HepG2 (cell line): ENCODE results near the gene AAGAB. TPM values are rescaled to one million over a fixed set of nuclear protein-coding genes. Genes with fewer than 3 reads are reported as not detected.

Source experiments
- ATF2 ChIP-seq: sonication (generic); formaldehyde crosslinking; IDR thresholded peaks from 2 replicates; pipeline ENCODE4 v1.4.0; 2020; ENCODE audit warnings: missing genetic modification reagents
- BRF2 ChIP-seq: sonication (generic); formaldehyde crosslinking; IDR thresholded peaks from 2 replicates; pipeline ENCODE4 v1.8.1; 2022; ENCODE audit warnings: mild to moderate bottlenecking, missing genetic modification reagents
- GABPA ChIP-seq, 2 experiments: IDR thresholded peaks; 2 replicates each; pipeline ENCODE4 v1.6.1; 2011 to 2016; ENCODE audit warnings: low read depth in 2 of 2, low read length in 1 of 2, missing biosample characterization in 1 of 2, missing genetic modification characterization in 1 of 2
- MBNL3 ChIP-seq: fragments of 250-450 bp; sonication (Bioruptor Pico); conservative IDR thresholded peaks from 2 replicates; pipeline ENCODE4 v1.8.0; 2022; ENCODE audit warnings: mild to moderate bottlenecking, inconsistent platforms
- MXI1 ChIP-seq: IDR thresholded peaks from 3 replicates; pipeline ENCODE4 v1.6.1; 2012; ENCODE audit warnings: low read depth, low read length, inconsistent platforms, borderline replicate concordance
- NR2F2 ChIP-seq: IDR thresholded peaks from 2 replicates; pipeline ENCODE4 v1.6.1; 2012; ENCODE audit warnings: low read depth, inconsistent platforms, borderline replicate concordance
- TSC22D2 ChIP-seq: sonication (generic); formaldehyde crosslinking; IDR thresholded peaks from 2 replicates; pipeline ENCODE4 v1.5.1; 2020; ENCODE audit warnings: missing genetic modification reagents, mild to moderate bottlenecking, borderline replicate concordance
- YEATS2 ChIP-seq: sonication (generic); formaldehyde crosslinking; IDR thresholded peaks from 2 replicates; pipeline ENCODE4 v1.4.0; 2020; ENCODE audit warnings: missing genetic modification reagents, borderline replicate concordance
- ZBTB25 ChIP-seq: IDR thresholded peaks from 2 replicates; pipeline ENCODE4 v1.6.1; 2018; ENCODE audit warnings: missing genetic modification reagents
- ZC3H13 ChIP-seq: sonication (generic); formaldehyde crosslinking; IDR thresholded peaks from 2 replicates; pipeline ENCODE4 v1.8.1; 2023; ENCODE audit warnings: mild to moderate bottlenecking, missing genetic modification reagents, moderate library complexity
- ZNF343 ChIP-seq: sonication (generic); formaldehyde crosslinking; IDR thresholded peaks from 2 replicates; pipeline ENCODE4 v1.4.0; 2020; ENCODE audit warnings: mild to moderate bottlenecking, missing genetic modification reagents
- ZNF574 ChIP-seq: sonication (generic); formaldehyde crosslinking; IDR thresholded peaks from 2 replicates; pipeline ENCODE4 v1.4.0; 2020; ENCODE audit warnings: missing genetic modification reagents
- ZNF639 ChIP-seq: conservative IDR thresholded peaks from 2 replicates; pipeline ENCODE4 v1.6.1; 2018; ENCODE audit warnings: missing genetic modification reagents
- polyA plus RNA-seq, 8 experiments: library from polyadenylated mRNA; depleted of rRNA in 3 of 8; stranded (reverse) in 7 of 8; unstranded in 1 of 8; fragments of >200 nt; fragmentation: Illumina TruSeq in 4 of 8; extraction: Trizol in 4 of 8; gene quantifications; 2 replicates each; pipeline versions ENCODE4 v1.2.1 to v1.2.3, GENCODE V29; 2011 to 2016; ENCODE audit warnings: low read depth in 4 of 8, missing spikeins in 1 of 8, mixed read lengths in 1 of 8; ENCODE audit not compliant: insufficient read depth in 1 of 8
- total RNA-seq, 5 experiments: library from RNA; depleted of rRNA; stranded (reverse); fragments of >200 nt; fragmentation: Illumina TruSeq; extraction: Trizol; gene quantifications; 2 replicates each; pipeline ENCODE4 v1.2.3, GENCODE V29; 2016; ENCODE audit warnings: low read depth in 1 of 5

Gene AAGAB
- total and polyA plus RNA-seq, 2 of the 13 experiments (the other 11 are each of a cell fraction or from before 2014, with no cell fraction given), result 8.0 to 34.9 TPM

GRCh38 chr15:67202091-67202490, 52.4 kb downstream of the AAGAB start (continued):
- TF ChIP-seq ZNF574 (CRISPR knock-in tag) (no peak), ATF2 (CRISPR knock-in tag) (no peak), NR2F2 (no peak), YEATS2 (CRISPR knock-in tag) (no peak), MBNL3 (no peak), TSC22D2 (CRISPR knock-in tag) (no peak), BRF2 (CRISPR knock-in tag) (no peak), GABPA (IDR thresholded peaks at IDR 0.05; ENCODE audit: low read depth, low read length) (no peak), GABPA (CRISPR knock-in tag; IDR thresholded peaks at IDR 0.05; ENCODE audit: low read depth) (no peak), ZBTB25 (CRISPR knock-in tag) (no peak), MXI1 (no peak), ZC3H13 (CRISPR knock-in tag) (no peak), ZNF343 (CRISPR knock-in tag) (no peak), ZNF639 (CRISPR knock-in tag) (no peak)
- TF ChIP-seq, all 625 proteins: peak for 0
